GM12875 (cell line): Measurements from ENCODE around the gene ELOVL6.

ENCODE experiments used
- H3K4me3 ChIP-seq: one replicate; pipeline ENCODE4 v1.5.1; 2011; ENCODE audit warnings: low read depth, low read length, control low read depth
- CTCF ChIP-seq: IDR thresholded peaks from 2 replicates; pipeline ENCODE4 v1.5.1; 2011; ENCODE audit warnings: low read depth, mild to moderate bottlenecking, control low read depth, inconsistent platforms, low read length, moderate library complexity, borderline replicate concordance; ENCODE audit not compliant: insufficient read depth

Gene ELOVL6

DNA sequence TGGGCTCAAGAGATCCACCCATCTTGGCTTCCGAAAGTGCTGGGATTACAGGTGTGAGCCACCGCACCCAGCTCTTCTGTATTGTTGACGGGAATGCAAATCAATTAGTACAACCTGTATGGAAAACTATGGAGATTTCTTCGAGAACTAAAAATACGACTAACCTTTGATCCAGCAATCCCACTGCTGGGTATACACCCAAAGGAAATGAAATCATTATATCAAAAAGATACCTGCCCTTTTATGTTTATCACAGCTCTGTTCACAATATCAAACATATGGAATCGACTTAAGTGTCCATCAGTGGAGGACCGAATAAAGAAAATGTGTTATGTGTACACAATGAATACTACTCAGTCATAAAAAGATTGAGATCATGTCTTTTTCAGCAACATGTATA lies 49.3 kb downstream of the ELOVL6 start:
- no peak for TF ChIP-seq CTCF
- no peak overlapping the region for H3K4me3 ChIP-seq

DNA sequence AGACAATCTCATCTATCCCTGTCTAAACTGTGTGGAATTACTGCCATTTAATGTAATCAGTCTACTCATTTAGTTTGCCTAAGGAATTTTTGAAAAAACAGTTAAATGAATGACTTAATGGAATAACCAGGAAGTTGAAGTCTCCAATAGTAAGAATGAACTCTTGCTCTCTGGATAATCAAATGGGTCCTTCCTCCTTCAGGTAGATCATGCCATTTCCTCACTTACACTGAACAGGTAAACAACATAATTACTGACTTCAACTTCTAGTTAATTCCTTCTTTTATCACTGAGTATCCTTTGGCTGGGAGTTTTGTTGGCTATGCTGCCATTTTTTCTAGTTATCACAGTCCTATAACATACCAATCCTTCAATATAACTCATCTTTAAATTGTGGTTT lies 56.0 kb downstream of the ELOVL6 start:
- TF ChIP-seq CTCF = no peak
- no peak overlapping the region for H3K4me3 ChIP-seq

DNA sequence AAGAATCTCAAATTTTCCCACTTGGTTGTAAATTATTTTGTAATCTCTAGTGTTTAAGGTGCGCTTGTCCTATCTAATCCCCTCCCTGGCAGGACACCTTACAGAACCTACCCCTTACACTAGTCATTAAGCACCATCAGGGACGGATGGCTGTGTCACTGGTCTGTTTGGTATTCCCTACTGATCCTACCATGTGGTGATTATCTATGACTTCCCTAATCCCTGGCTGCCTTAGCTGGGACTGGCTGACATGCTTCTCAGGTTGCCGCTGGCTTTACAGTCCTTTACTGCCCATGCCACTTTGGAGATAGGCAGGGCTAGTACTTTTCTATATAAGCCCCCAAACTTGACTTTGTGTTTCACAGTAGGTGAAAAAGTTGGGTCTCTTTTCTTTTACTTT lies 58.6 kb downstream of the ELOVL6 start:
- no peak for TF ChIP-seq CTCF
- H3K4me3 ChIP-seq = no peak overlapping the region

DNA sequence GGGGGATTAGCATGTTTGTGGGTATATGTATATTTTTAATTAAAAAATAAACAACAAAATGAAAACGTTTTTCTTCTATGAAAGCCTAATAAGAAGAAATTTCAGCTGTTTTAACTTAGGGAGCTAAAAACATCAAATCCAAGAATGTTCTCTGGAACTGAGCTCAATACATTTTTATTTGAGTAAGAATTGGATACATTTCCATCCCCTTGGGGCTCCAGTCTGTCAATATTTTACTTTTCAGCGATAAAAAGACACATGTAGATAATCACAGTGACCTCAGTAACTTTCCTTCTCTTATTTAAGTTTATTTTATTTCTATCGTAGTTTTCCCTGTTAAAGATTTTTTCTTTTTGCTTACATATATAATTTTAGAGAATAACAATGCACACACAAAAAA lies 59.3 kb downstream of the ELOVL6 start:
- no peak overlapping the region for H3K4me3 ChIP-seq
- TF ChIP-seq CTCF = no peak

DNA sequence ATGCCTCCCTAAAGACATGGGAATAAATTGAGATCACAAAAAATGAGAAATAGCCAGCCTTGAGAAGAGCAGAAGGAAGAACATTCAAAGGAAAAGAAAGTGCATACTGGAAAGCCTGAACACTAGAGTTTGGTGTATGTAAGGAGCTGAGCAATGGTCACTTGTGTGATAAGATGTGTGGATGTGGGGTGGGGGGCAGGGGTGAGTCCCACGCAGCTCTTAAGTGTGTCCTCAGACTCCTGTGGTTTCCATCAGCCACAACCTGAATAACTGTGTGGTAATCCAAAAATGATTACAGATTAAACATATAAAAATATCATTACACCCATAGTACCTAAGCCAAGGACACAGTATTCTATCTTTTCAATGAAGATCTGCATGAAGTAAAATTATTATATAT lies 59.9 kb downstream of the ELOVL6 start:
- no peak overlapping the region for H3K4me3 ChIP-seq
- no peak for TF ChIP-seq CTCF

- H3K4me3 ChIP-seq = no peak overlapping the region
- no peak for TF ChIP-seq CTCF
These were observed 60.6 kb downstream of the ELOVL6 start for GRCh38 chr4:110137829-110138228.

DNA sequence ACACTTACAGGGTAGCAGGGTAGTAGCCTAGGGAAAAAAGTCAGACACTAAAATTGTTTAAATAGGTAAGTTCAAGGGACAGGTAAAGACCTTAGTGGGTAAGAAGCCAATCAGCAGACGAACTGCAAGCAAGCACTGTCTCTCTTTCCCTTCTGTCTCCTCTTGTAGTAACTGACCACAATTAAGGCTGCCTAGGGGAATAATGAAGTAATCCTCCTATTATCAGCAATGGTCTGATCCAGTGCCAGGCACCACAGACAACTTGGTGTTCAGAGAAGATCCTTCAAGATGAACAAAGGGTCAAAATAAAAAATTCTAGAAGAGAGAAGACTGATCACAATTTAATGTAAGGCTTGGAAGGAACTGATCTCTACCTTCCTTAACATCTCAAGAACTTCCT lies 62.9 kb downstream of the ELOVL6 start:
- no peak for TF ChIP-seq CTCF
- H3K4me3 ChIP-seq = no peak overlapping the region

DNA sequence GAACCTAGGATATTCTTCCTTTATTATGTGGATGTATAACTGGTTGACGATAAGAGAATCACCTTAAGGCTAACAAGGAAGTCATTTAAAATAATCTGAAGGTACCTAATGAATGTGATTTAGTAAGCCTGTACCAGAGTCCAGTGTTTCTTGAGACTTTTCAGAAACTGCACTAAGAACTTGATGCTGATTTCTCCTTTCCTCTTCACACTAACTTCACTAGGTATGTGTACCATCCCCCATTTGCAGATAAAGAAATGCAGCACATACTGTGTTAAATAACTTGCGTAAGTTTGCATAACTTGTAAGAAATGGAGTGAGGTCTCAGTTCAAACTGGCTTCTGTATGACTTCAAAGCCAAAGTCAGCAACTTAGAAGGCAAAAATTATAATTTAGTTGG lies 63.3 kb downstream of the ELOVL6 start:
- no peak overlapping the region for H3K4me3 ChIP-seq
- TF ChIP-seq CTCF = no peak
